NT2/D1 (cell line): ENCODE measurements around the gene AUH.

Source experiments
- SUZ12 ChIP-seq: IDR thresholded peaks from 2 replicates; pipeline ENCODE4 v1.6.1; 2011; ENCODE audit not compliant: insufficient read length, insufficient read depth; ENCODE audit errors: extremely low read depth
- YY1 ChIP-seq: IDR thresholded peaks from 2 replicates; pipeline ENCODE4 v1.6.1; 2011; ENCODE audit not compliant: insufficient read length, insufficient read depth
- ZNF274 ChIP-seq: IDR thresholded peaks from 2 replicates; pipeline ENCODE4 v1.6.1; 2011; ENCODE audit warnings: mild to moderate bottlenecking, low read depth, low read length

- no peak for TF ChIP-seq ZNF274
- no peak for TF ChIP-seq YY1
- TF ChIP-seq SUZ12: no peak
Measured at GRCh38 chr9:91279296-91280204, 82.2 kb downstream of the AUH start.
